Muscle of leg (tissue), 11 donors: ENCODE data around the gene ATXN7. TPM values are rescaled to one million over a fixed set of nuclear protein-coding genes. Genes with fewer than 3 reads are reported as not detected.

Experiments used
- DNase-seq: peaks from one replicate; pipeline ENCODE4 v3.0.0; 2013
- H3K27ac ChIP-seq: one replicate; pipeline ENCODE4 v1.5.1; 2013; ENCODE audit warnings: mild to moderate bottlenecking, low read length, control low read depth
- H3K27me3 ChIP-seq: one replicate; pipeline ENCODE4 v1.6.1; 2013; ENCODE audit warnings: low read length; ENCODE audit not compliant: control insufficient read depth, insufficient read depth
- H3K36me3 ChIP-seq: one replicate; pipeline ENCODE4 v1.6.1; 2013; ENCODE audit warnings: low read length; ENCODE audit not compliant: control insufficient read depth, insufficient read depth
- H3K4me1 ChIP-seq: one replicate; pipeline ENCODE4 v1.6.1; 2013; ENCODE audit warnings: low read length; ENCODE audit not compliant: control insufficient read depth, insufficient read depth
- H3K4me3 ChIP-seq: one replicate; pipeline ENCODE4 v1.5.1; 2013; ENCODE audit warnings: low read length, control low read depth
- H3K9me3 ChIP-seq: replicated peaks from 2 replicates; pipeline ENCODE4 v1.6.1; 2013; ENCODE audit warnings: low read depth, low read length; ENCODE audit not compliant: control insufficient read depth
- WGBS: methylation state at CpG from one replicate; pipeline ENCODE4 v1.1.5; 2013; ENCODE audit warnings: missing lambda C conversion rate; ENCODE audit not compliant: insufficient coverage; 5-methylcytosine and 5-hydroxymethylcytosine counted together
- polyA plus RNA-seq, 8 donors: library from polyadenylated mRNA; unstranded; fragments of 120-200 nt; gene quantifications; one replicate each; pipeline versions ENCODE4 v1.2.1 to v1.2.3, GENCODE V29; 2013; ENCODE audit warnings: inconsistent platforms in 1 of 8, low replicate concordance in 1 of 8; ENCODE audit not compliant: insufficient read length in 8 of 8, insufficient read depth in 1 of 8
- total RNA-seq: library from RNA; stranded (reverse); fragments of 120-200 nt; gene quantifications from one replicate; pipeline ENCODE4 v1.2.4, GENCODE V29; 2013

Gene ATXN7
- total and polyA plus RNA-seq, 9 donors: 8.1 to 13.6 (median 9.5) TPM

GRCh38 chr3:63992516-63993209 lies 129.0 kb downstream of the ATXN7 start:
- Histone ChIP-seq H3K9me3 (no peaks in the 10 kb centered on the region), H3K27me3 (no peaks in the 10 kb centered on the region), H3K4me3 (no peak overlapping the region), H3K27ac (no peak overlapping the region), H3K36me3 (peaks cover 80% of the 10 kb centered on the region), H3K4me1 (no peaks in the 10 kb centered on the region)
- 89% methylated on average over 3 of the region's 5 CpGs for WGBS
- no peak for DNase-seq

- no CpG with 5 or more reads among the region's 3 CpGs for WGBS
- H3K27ac ChIP-seq: no peak overlapping the region
Measured at GRCh38 chr3:63993653-63994079, 130.0 kb downstream of the ATXN7 start.

GRCh38 chr3:63995086-63995485 lies 131.4 kb downstream of the ATXN7 start:
- Histone ChIP-seq H3K9me3 (no peaks in the 10 kb centered on the region), H3K4me3 (no peak overlapping the region), H3K4me1 (no peaks in the 10 kb centered on the region), H3K27ac (no peak overlapping the region), H3K36me3 (peaks cover 76% of the 10 kb centered on the region), H3K27me3 (no peaks in the 10 kb centered on the region)
- DNase-seq: no peak
- WGBS: 90% methylated on average over 5 of the region's 5 CpGs

More at GRCh38 chr3:63993653-63994079, 130.0 kb downstream of the ATXN7 start:
- H3K27me3 ChIP-seq: no peaks in the 10 kb centered on the region
- peaks cover 77% of the 10 kb centered on the region for H3K36me3 ChIP-seq
- no peaks in the 10 kb centered on the region for H3K9me3 ChIP-seq
- peak; percentile 90 for DNase-seq
- no peaks in the 10 kb centered on the region for H3K4me1 ChIP-seq
- no peak overlapping the region for H3K4me3 ChIP-seq

GRCh38 chr3:63998852-63999754 lies 135.4 kb downstream of the ATXN7 start:
- WGBS: 56% methylated on average over 6 of the region's 10 CpGs
- no peaks in the 10 kb centered on the region for H3K9me3 ChIP-seq
- H3K27me3 ChIP-seq: no peaks in the 10 kb centered on the region
- H3K27ac ChIP-seq: no peak overlapping the region
- no peak for DNase-seq
- H3K4me1 ChIP-seq: no peaks in the 10 kb centered on the region
- no peak overlapping the region for H3K4me3 ChIP-seq
- peaks cover 52% of the 10 kb centered on the region for H3K36me3 ChIP-seq

GRCh38 chr3:64000453-64001055 lies 136.9 kb downstream of the ATXN7 start:
- peaks cover 46% of the 10 kb centered on the region for H3K36me3 ChIP-seq
- 77% methylated on average over 6 of the region's 9 CpGs for WGBS

GRCh38 chr3:64002233-64002632 lies 138.6 kb downstream of the ATXN7 start:
- Histone ChIP-seq H3K9me3 (no peaks in the 10 kb centered on the region), H3K4me3 (no peak overlapping the region), H3K4me1 (no peaks in the 10 kb centered on the region), H3K27ac (no peak overlapping the region), H3K27me3 (no peaks in the 10 kb centered on the region), H3K36me3 (peaks cover 46% of the 10 kb centered on the region)
- DNase-seq: no peak
- WGBS: 87% methylated on average over 4 of the region's 4 CpGs

More at GRCh38 chr3:64000453-64001055, 136.9 kb downstream of the ATXN7 start:
- Histone ChIP-seq H3K4me1 (no peaks in the 10 kb centered on the region), H3K9me3 (no peaks in the 10 kb centered on the region), H3K4me3 (no peak overlapping the region), H3K27ac (no peak overlapping the region), H3K27me3 (no peaks in the 10 kb centered on the region)
- DNase-seq: no peak

GRCh38 chr3:64003589-64003988 lies 139.9 kb downstream of the ATXN7 start:
- H3K27ac ChIP-seq: no peak overlapping the region
- H3K9me3 ChIP-seq: no peaks in the 10 kb centered on the region
- DNase-seq: no peak
- H3K36me3 ChIP-seq: peaks cover 47% of the 10 kb centered on the region
- no peaks in the 10 kb centered on the region for H3K27me3 ChIP-seq
- no peak overlapping the region for H3K4me3 ChIP-seq
- no CpG with 5 or more reads among the region's 2 CpGs for WGBS
- no peaks in the 10 kb centered on the region for H3K4me1 ChIP-seq

GRCh38 chr3:64008017-64008416 lies 144.3 kb downstream of the ATXN7 start:
- DNase-seq: no peak
- H3K9me3 ChIP-seq: no peaks in the 10 kb centered on the region
- no peaks in the 10 kb centered on the region for H3K27me3 ChIP-seq
- H3K4me3 ChIP-seq: no peak overlapping the region
- peaks cover 53% of the 10 kb centered on the region for H3K36me3 ChIP-seq
- no peaks in the 10 kb centered on the region for H3K4me1 ChIP-seq
- WGBS: no CpG with 5 or more reads among the region's 2 CpGs
- H3K27ac ChIP-seq: no peak overlapping the region

- Histone ChIP-seq H3K36me3 (peaks cover 59% of the 10 kb centered on the region), H3K4me1 (no peaks in the 10 kb centered on the region), H3K27me3 (no peaks in the 10 kb centered on the region), H3K4me3 (no peak overlapping the region), H3K9me3 (no peaks in the 10 kb centered on the region), H3K27ac (no peak overlapping the region)
- no peak for DNase-seq
- WGBS: 100% methylated on average over 3 of the region's 7 CpGs
Measured at GRCh38 chr3:64008487-64009351, 145.1 kb downstream of the ATXN7 start.
